GM19455 (cell line): ENCODE measurements around the gene WDR72.
"Not testable (repeated sequence)": the region's sequence is repeated elsewhere in the genome, so short reads cannot be mapped to it uniquely, and the experiment has no call there.

ENCODE experiments used
- ATAC-seq: cut with Tn5 transposase; IDR thresholded peaks from one replicate; pipeline ENCODE4 v1.9.1; 2021; ENCODE audit not compliant: unreplicated experiment

Gene WDR72

DNA sequence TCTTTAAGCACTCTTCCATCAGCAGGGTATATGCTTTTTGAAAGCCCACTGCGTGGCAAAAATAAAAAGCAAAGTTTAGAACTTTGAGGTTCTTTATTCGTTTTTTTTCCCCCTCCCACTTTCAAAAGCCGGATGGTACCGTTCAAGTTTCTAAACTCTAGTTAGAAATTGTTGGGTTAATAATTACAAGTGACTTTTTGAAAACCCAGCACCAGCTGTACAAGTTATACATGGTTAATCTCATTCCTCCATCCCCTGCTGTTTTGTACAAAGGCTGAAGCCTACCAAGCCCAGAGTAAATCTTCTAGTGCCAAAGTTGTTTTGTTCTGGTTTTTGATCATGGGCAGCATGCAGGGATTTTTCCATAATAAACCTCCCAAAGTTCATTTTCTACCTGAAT is 48.6 kb downstream of the WDR72 start:
- ATAC-seq, result no peak

GRCh38 chr15:53709821-53710220 is 49.6 kb downstream of the WDR72 start:
- no peak for ATAC-seq

DNA sequence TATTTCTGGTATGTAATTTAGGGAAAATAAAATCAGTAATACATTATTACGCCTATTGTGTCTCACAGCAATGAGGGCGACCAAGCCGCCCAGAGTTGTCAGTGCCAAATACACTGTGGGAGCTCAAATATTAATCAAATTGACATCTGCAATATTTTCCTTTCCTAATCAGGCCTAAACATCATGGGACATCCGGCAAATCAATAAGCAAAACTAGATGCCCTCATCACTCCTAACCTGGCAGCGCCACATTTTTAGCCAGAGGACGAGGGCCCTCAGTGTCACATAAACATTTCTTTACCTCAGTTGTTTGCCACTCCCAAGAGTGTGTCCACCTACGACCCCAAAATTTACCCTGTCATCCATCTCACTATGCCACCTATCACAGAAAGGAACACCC is 64.1 kb downstream of the WDR72 start:
- ATAC-seq, result no peak

DNA sequence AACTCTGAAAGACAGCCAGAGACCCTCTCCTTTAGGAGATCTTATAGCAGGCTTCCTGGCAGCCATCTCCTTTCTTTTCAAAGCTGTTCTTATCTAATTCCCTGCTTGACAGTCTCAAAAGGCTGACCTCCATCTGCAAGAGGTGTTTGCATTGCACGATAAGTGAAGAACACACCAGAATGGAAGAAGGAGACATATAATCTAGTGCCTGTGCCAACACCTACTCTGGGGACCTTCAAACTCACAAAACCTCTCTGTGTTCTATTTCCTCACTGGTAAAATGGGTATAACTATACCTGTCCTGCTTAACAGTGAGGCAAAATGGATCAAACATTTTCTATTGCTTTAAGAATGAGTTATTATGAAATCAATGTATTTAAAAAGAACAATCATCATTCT is 65.0 kb downstream of the WDR72 start:
- ATAC-seq, result no peak

GRCh38 chr15:53693729-53694475 is 65.6 kb downstream of the WDR72 start:
- no peak for ATAC-seq

DNA sequence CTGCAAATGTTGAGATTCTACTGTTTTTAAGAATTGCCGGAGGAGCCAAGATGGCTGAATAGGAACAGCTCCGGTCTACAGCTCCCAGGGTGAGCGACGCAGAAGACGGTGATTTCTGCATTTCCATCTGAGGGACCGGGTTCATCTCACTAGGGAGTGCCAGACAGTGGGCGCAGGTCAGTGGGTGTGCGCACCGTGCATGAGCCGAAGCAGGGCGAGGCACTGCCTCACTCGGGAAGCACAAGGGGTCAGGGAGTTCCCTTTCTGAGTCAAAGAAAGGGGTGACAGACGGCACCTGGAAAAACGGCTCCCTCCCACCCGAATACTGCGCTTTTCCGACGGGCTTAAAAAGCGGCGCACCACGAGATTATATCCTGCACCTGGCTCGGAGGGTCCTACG is 75.3 kb downstream of the WDR72 start:
- ATAC-seq, result not testable (repeated sequence)

GRCh38 chr15:53681056-53681455 is 78.4 kb downstream of the WDR72 start:
- ATAC-seq, result no peak

GRCh38 chr15:53675832-53676231 is 83.6 kb downstream of the WDR72 start:
- no peak for ATAC-seq

DNA sequence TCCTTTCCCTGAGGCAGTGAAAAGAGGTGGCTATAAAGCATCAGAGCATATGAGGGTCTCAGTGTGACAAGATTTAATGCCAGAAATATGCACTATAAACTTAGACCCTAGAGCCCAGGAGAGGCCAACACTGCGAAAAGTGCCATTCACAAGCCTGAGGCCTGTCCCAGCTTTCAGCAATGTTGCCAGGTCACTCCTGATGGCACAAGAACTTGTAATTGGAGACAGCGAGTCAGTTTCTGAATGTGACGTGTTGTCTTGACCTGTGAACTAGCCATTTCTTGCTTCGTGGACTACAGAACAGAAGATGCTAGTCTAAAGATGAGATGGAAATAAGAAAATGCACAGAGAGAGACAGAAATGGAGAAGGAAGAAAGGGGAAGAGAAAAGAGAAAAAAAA is 87.9 kb downstream of the WDR72 start:
- no peak for ATAC-seq

GRCh38 chr15:53670701-53671100 is 88.8 kb downstream of the WDR72 start:
- no peak for ATAC-seq

GRCh38 chr15:53665930-53666329 is 93.5 kb downstream of the WDR72 start:
- no peak for ATAC-seq

GRCh38 chr15:53658827-53659555 is 100.5 kb downstream of the WDR72 start:
- ATAC-seq, result no peak

- ATAC-seq, result no peak
Measured at GRCh38 chr15:53658255-53658654, 101.2 kb downstream of the WDR72 start.

- no peak for ATAC-seq
Measured at GRCh38 chr15:53648934-53649333, 110.5 kb downstream of the WDR72 start.

DNA sequence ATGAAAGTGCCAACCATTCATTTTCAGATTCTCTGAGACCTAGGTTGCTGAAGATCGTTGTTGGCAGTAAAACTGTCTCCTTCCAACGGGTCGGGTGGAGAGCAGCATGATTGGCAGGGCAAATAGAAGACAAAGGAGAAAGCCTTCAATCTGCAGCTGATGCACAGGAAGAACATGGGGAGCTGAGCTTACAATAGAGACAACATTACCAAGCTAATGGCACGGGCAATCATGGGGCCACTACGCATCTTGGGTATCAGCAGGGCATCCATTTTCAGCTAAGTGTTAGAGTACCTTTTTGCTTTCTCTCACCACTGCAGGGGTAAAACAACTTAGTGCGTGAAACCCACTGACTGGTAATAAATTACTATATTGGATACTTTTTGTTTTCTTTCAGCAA is 114.8 kb downstream of the WDR72 start:
- no peak for ATAC-seq

- ATAC-seq, result no peak
Measured at GRCh38 chr15:53634517-53635106, 124.9 kb downstream of the WDR72 start.

DNA sequence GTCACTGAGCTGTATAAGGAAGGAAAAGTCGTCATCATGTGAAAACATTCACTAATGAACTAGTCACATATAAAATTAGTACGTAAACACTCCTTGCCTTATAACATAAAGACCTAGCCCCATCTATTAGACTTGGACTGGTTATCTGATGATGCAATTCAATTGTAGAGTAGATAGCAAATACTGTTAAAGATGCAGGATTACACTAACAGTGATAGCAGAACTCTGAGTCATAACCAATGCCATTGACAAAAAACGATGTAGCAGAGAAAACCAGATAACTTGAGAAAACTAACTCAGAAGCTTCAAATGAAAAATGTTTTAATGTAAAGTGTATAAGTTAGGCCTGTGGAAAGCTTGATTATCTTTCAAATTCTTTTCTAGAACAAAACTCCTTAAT is 132.2 kb downstream of the WDR72 start:
- no peak for ATAC-seq

DNA sequence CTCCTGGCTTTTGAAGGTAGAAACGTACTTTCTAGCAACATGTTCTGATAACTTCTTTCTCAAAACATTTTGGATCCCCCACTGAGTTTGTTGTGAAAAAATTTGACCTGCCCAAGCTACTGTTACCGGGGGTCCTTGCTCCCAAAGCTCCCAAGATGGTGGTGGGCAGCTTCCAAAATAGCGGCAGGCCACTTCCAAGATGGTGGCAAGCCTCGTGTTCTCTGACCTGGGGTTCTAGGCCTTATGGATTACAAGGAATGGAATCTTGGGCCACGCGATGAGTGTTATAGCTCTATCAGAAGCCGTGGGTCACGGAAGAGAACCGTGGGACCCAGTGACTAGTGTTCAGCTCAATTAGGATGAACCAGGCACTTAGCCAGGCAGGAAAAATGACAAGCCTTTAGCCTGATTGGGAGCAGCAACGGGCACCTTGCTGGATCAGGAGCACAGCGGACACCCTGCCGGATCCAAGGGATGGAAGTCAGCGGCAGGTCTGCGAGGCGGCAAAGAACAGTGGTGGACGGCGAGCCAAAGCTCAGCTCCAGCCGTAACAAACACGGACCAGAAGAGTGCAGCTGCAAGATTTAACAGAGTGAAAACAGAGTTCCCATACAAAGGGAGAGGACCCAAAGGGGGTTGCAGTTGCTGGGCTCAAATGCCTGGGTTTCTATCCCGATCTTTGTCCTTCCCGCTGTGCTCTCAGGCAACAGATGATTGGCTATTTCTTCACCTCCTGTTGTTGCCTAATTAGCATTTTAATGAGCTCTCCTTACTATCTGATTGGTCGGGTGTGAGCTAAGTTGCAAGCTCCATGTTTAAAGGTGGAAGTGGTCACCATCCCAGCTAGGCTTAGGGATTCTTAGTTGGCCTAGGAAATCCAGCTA is 133.3 kb downstream of the WDR72 start:
- no peak for ATAC-seq

- ATAC-seq, result no peak
Measured at GRCh38 chr15:53625260-53625659, 134.2 kb downstream of the WDR72 start.

GRCh38 chr15:53618461-53618860 is 141.0 kb downstream of the WDR72 start:
- no peak for ATAC-seq
